Measurements from ENCODE around the gene LRP1B. TPM values are rescaled to one million over a fixed set of nuclear protein-coding genes. Genes with fewer than 3 reads are reported as not detected.

LRP1B gene
- total RNA-seq, 1 experiment from 2014 or later, result 0.52 TPM

GRCh38 chr2:140442319-140442718 is 1688.5 kb downstream of the LRP1B start:
- Mint-ChIP-seq H3K9me3 (no peaks in the 10 kb centered on the region), H3K36me3 (no peaks in the 10 kb centered on the region), H3K4me1 (no peaks in the 10 kb centered on the region), H3K27me3 (ENCODE audit: low read depth) (no peaks in the 10 kb centered on the region), H3K4me3 (no peak overlapping the region), H3K27ac (no peak overlapping the region)
- ChIA-PET CTCF (no interaction called here), POLR2A (no interaction called here)
- no peak for DNase-seq (ENCODE audit: low spot score)
- ATAC-seq, result no peak
- TF ChIP-seq ATF3 (CRISPR knock-in tag; conservative IDR thresholded peaks at IDR 0.05) (no peak), FOXK1 (CRISPR knock-in tag; IDR thresholded peaks at IDR 0.05) (no peak), ERG (CRISPR knock-in tag; IDR thresholded peaks at IDR 0.05) (no peak), ZBTB43 (CRISPR knock-in tag; IDR thresholded peaks at IDR 0.05) (no peak), FOXP1 (CRISPR knock-in tag; IDR thresholded peaks at IDR 0.05; ENCODE audit: borderline replicate concordance) (no peak), AFF4 (CRISPR knock-in tag; IDR thresholded peaks at IDR 0.05; ENCODE audit: borderline replicate concordance) (no peak), USF1 (CRISPR knock-in tag; IDR thresholded peaks at IDR 0.05) (no peak), ESRRA (CRISPR knock-in tag; IDR thresholded peaks at IDR 0.05; ENCODE audit: borderline replicate concordance) (no peak), RELA (CRISPR knock-in tag; IDR thresholded peaks at IDR 0.05; ENCODE audit: borderline replicate concordance) (no peak), NFYB (CRISPR knock-in tag; conservative IDR thresholded peaks at IDR 0.05; ENCODE audit: low read depth) (no peak), SMAD3 (CRISPR knock-in tag; IDR thresholded peaks at IDR 0.05; ENCODE audit: borderline replicate concordance) (no peak), SOX15 (CRISPR knock-in tag; IDR thresholded peaks at IDR 0.05) (no peak), MAX (CRISPR knock-in tag; IDR thresholded peaks at IDR 0.05) (no peak), RORB (CRISPR knock-in tag; IDR thresholded peaks at IDR 0.05) (no peak), CDX4 (CRISPR knock-in tag; IDR thresholded peaks at IDR 0.05; ENCODE audit: borderline replicate concordance) (no peak), ZNF671 (CRISPR knock-in tag; IDR thresholded peaks at IDR 0.05) (no peak)

- POLR2A ChIA-PET, result no interaction called here
- H3K9me3 Mint-ChIP-seq, result no peaks in the 10 kb centered on the region
- H3K4me1 Mint-ChIP-seq, result peaks cover 8% of the 10 kb centered on the region
- H3K27ac Mint-ChIP-seq, result no peak overlapping the region
- DNase-seq (ENCODE audit: low spot score), result no peak
- ATAC-seq, result no peak
- TF ChIP-seq TEAD1 (CRISPR knock-in tag; IDR thresholded peaks at IDR 0.05) (no peak), PREB (CRISPR knock-in tag; IDR thresholded peaks at IDR 0.05; ENCODE audit: borderline replicate concordance) (no peak), ZBTB21 (CRISPR knock-in tag; IDR thresholded peaks at IDR 0.05; ENCODE audit: borderline replicate concordance) (no peak), CBFB (CRISPR knock-in tag; IDR thresholded peaks at IDR 0.05; ENCODE audit: low read depth) (no peak), USF2 (CRISPR knock-in tag; IDR thresholded peaks at IDR 0.05) (no peak), ZNF423 (CRISPR knock-in tag; IDR thresholded peaks at IDR 0.05) (no peak), MYBL2 (CRISPR knock-in tag; IDR thresholded peaks at IDR 0.05) (no peak), NFE2L1 (CRISPR knock-in tag; IDR thresholded peaks at IDR 0.05) (no peak), RELA (CRISPR knock-in tag; IDR thresholded peaks at IDR 0.05; ENCODE audit: borderline replicate concordance) (no peak), SMAD3 (CRISPR knock-in tag; IDR thresholded peaks at IDR 0.05; ENCODE audit: borderline replicate concordance) (no peak)
- H3K36me3 Mint-ChIP-seq, result no peaks in the 10 kb centered on the region
- CTCF ChIA-PET, result no interaction called here
- H3K4me3 Mint-ChIP-seq, result no peak overlapping the region
- no peaks in the 10 kb centered on the region for H3K27me3 Mint-ChIP-seq (ENCODE audit: low read depth)
Observed at GRCh38 chr2:140440815-140441214, 1690.0 kb downstream of the LRP1B start.

Data from WTC11 (cell line).